IMR-90 (cell line): Measurements from ENCODE around the gene ARPIN. TPM values are rescaled to one million over a fixed set of nuclear protein-coding genes. Genes with fewer than 3 reads are reported as not detected.

ENCODE experiments used
- ATAC-seq: fragments of 200-7000 bp; cut with Tn5 transposase; 2 replicates; pipeline ENCODE4 v1.9.1; 2020; ENCODE audit warnings: low read depth, mild to moderate bottlenecking, moderate library complexity
- BruUV-seq: library from RNA; stranded (reverse); fragments of 400-500 nt; replicated peaks from 2 replicates; lab custom pipeline; 2021; lab: Mats Ljungman, UMichigan
- CTCF ChIA-PET: fragments of 300-600 bp; formaldehyde crosslinking; extraction: SDS; loops from one replicate; lab custom pipeline; 2021; ENCODE audit warnings: antibody characterized with exemption; lab: Yijun Ruan, JAX
- POLR2A ChIA-PET: fragments of 300-600 bp; sonication (Branson Sonifier 250); formaldehyde crosslinking; loops from one replicate; lab custom pipeline; 2022; ENCODE audit warnings: antibody characterized with exemption; ENCODE audit not compliant: unreplicated experiment; lab: Charles Lee
- DNase-seq: peaks from one replicate; pipeline ENCODE4 v3.0.0; 2013
- H2AFZ ChIP-seq: replicated peaks from 2 replicates; pipeline ENCODE3; 2013; ENCODE audit warnings: low read length, mild to moderate bottlenecking; ENCODE audit not compliant: poor library complexity
- H2AK5ac ChIP-seq: 2 replicates; pipeline ENCODE4 v1.6.1; 2013; ENCODE audit warnings: low read depth, low read length, inconsistent platforms
- H2AK9ac ChIP-seq: replicated peaks from 2 replicates; pipeline ENCODE3; 2013; ENCODE audit warnings: mild to moderate bottlenecking, low read depth, low read length, moderate library complexity; ENCODE audit not compliant: poor library complexity
- H2BK120ac ChIP-seq: 2 replicates; pipeline ENCODE4 v1.6.1; 2013; ENCODE audit warnings: low read depth, low read length, inconsistent platforms
- H2BK15ac ChIP-seq: 3 replicates; pipeline ENCODE4 v1.6.1; 2013; ENCODE audit warnings: low read depth, low read length, inconsistent platforms
- H2BK20ac ChIP-seq: 2 replicates; pipeline ENCODE4 v1.6.1; 2013; ENCODE audit warnings: low read depth, mild to moderate bottlenecking, inconsistent platforms, low read length, moderate library complexity
- H2BK5ac ChIP-seq: 2 replicates; pipeline ENCODE4 v1.6.1; 2013; ENCODE audit warnings: mild to moderate bottlenecking, low read depth, low read length, inconsistent platforms; ENCODE audit not compliant: poor library complexity, severe bottlenecking
- H3K14ac ChIP-seq: replicated peaks from 2 replicates; pipeline ENCODE4 v1.6.1; 2013; ENCODE audit warnings: low read depth, low read length, inconsistent platforms
- H3K18ac ChIP-seq: 2 replicates; pipeline ENCODE4 v1.6.1; 2013; ENCODE audit warnings: low read depth, low read length, control low read depth
- H3K23ac ChIP-seq: 2 replicates; pipeline ENCODE4 v1.6.1; 2013; ENCODE audit warnings: low read depth, low read length, inconsistent platforms
- H3K27ac ChIP-seq: 2 replicates; pipeline ENCODE4 v1.5.1; 2013; ENCODE audit warnings: mild to moderate bottlenecking, control low read depth, low read length; ENCODE audit not compliant: insufficient read depth
- H3K27me3 ChIP-seq: 2 replicates; pipeline ENCODE4 v1.6.1; 2013; ENCODE audit warnings: low read length; ENCODE audit not compliant: control insufficient read depth, insufficient read depth
- H3K36me3 ChIP-seq: 2 replicates; pipeline ENCODE4 v1.6.1; 2013; ENCODE audit warnings: low read length, mixed read lengths; ENCODE audit not compliant: control insufficient read depth, insufficient read depth
- H3K4ac ChIP-seq: 2 replicates; pipeline ENCODE4 v1.6.1; 2013; ENCODE audit warnings: low read depth, low read length, inconsistent platforms
- H3K4me1 ChIP-seq: 2 replicates; pipeline ENCODE4 v1.6.1; 2013; ENCODE audit warnings: low read length, mixed read lengths; ENCODE audit not compliant: control insufficient read depth, insufficient read depth
- H3K4me2 ChIP-seq: 2 replicates; pipeline ENCODE4 v1.6.1; 2013; ENCODE audit warnings: low read depth, mild to moderate bottlenecking, control low read depth, low read length, moderate library complexity
- H3K4me3 ChIP-seq: 2 replicates; pipeline ENCODE4 v1.5.1; 2013; ENCODE audit warnings: low read depth, mild to moderate bottlenecking, control low read depth, low read length, moderate library complexity; ENCODE audit not compliant: insufficient read depth
- H3K56ac ChIP-seq: 2 replicates; pipeline ENCODE4 v1.6.1; 2013; ENCODE audit warnings: low read length, inconsistent platforms; ENCODE audit not compliant: insufficient read depth; ENCODE audit errors: extremely low read depth
- H3K79me1 ChIP-seq, 2 experiments: 2 replicates each; pipeline ENCODE4 v1.6.1; 2013; ENCODE audit warnings: low read length in 2 of 2, inconsistent platforms in 1 of 2, low read depth in 1 of 2
- H3K9ac ChIP-seq: 2 replicates; pipeline ENCODE4 v1.6.1; 2013; ENCODE audit warnings: low read depth, low read length, control low read depth
- H3K9me1 ChIP-seq: 2 replicates; pipeline ENCODE4 v1.6.1; 2013; ENCODE audit warnings: low read length, inconsistent platforms; ENCODE audit not compliant: insufficient read depth
- H3K9me3 ChIP-seq: 2 replicates; pipeline ENCODE4 v1.6.1; 2013; ENCODE audit warnings: low read length; ENCODE audit not compliant: control insufficient read depth, insufficient read depth
- H4K20me1 ChIP-seq: 2 replicates; pipeline ENCODE4 v1.6.1; 2013; ENCODE audit warnings: low read length, inconsistent platforms; ENCODE audit not compliant: insufficient read depth
- H4K5ac ChIP-seq: 2 replicates; pipeline ENCODE4 v1.6.1; 2013; ENCODE audit warnings: mild to moderate bottlenecking, low read depth, low read length, control low read depth
- H4K8ac ChIP-seq, 2 experiments: 2 replicates each; pipeline ENCODE4 v1.6.1; 2013; ENCODE audit warnings: low read depth in 2 of 2, low read length in 2 of 2, control low read depth in 1 of 2, inconsistent platforms in 1 of 2
- H4K91ac ChIP-seq: 2 replicates; pipeline ENCODE4 v1.6.1; 2013; ENCODE audit warnings: low read depth, low read length, inconsistent platforms; ENCODE audit not compliant: insufficient read depth
- BHLHE40 ChIP-seq: fragments of 150-350 bp; IDR thresholded peaks from 2 replicates; pipeline ENCODE4 v1.6.1; 2016; ENCODE audit warnings: mild to moderate bottlenecking, low read depth, low read length
- CEBPB ChIP-seq: IDR thresholded peaks from 2 replicates; pipeline ENCODE4 v1.6.1; 2012; ENCODE audit warnings: low read depth, low read length, improper control_type of control experiment
- CHD1 ChIP-seq: IDR thresholded peaks from 2 replicates; pipeline ENCODE4 v1.6.1; 2012; ENCODE audit warnings: low read depth, low read length, improper control_type of control experiment
- CTCF ChIP-seq: conservative IDR thresholded peaks from 2 replicates; pipeline ENCODE4 v1.5.1; 2012; ENCODE audit warnings: mild to moderate bottlenecking, low read depth, low read length, improper control_type of control experiment
- ELK1 ChIP-seq: fragments of 150-350 bp; IDR thresholded peaks from 2 replicates; pipeline ENCODE4 v1.6.1; 2016; ENCODE audit warnings: low read depth, mild to moderate bottlenecking, low read length, moderate library complexity, borderline replicate concordance
- FOS ChIP-seq: fragments of 150-350 bp; IDR thresholded peaks from 2 replicates; pipeline ENCODE4 v1.6.1; 2016; ENCODE audit warnings: low read depth, low read length
- MAFK ChIP-seq: IDR thresholded peaks from 2 replicates; pipeline ENCODE4 v1.6.1; 2012; ENCODE audit warnings: low read depth, low read length, improper control_type of control experiment
- MAZ ChIP-seq: IDR thresholded peaks from 2 replicates; pipeline ENCODE4 v1.6.1; 2012; ENCODE audit warnings: low read depth, mild to moderate bottlenecking, low read length, improper control_type of control experiment, moderate library complexity, borderline replicate concordance
- MXI1 ChIP-seq: IDR thresholded peaks from 2 replicates; pipeline ENCODE4 v1.6.1; 2012; ENCODE audit warnings: low read depth, mild to moderate bottlenecking, low read length, moderate library complexity, borderline replicate concordance
- NFE2L2 ChIP-seq: fragments of 150-350 bp; IDR thresholded peaks from 2 replicates; pipeline ENCODE4 v1.6.1; 2016; ENCODE audit warnings: low read depth, mild to moderate bottlenecking, low read length
- POLR2A ChIP-seq: IDR thresholded peaks from 2 replicates; pipeline ENCODE4 v1.6.1; 2012; ENCODE audit warnings: mild to moderate bottlenecking, low read depth, low read length
- RAD21 ChIP-seq: IDR thresholded peaks from 2 replicates; pipeline ENCODE4 v1.6.1; 2012; ENCODE audit warnings: low read length, improper control_type of control experiment
- RCOR1 ChIP-seq: IDR thresholded peaks from 2 replicates; pipeline ENCODE4 v1.6.1; 2012; ENCODE audit warnings: mild to moderate bottlenecking, low read length, improper control_type of control experiment; ENCODE audit not compliant: insufficient replicate concordance
- RFX5 ChIP-seq: IDR thresholded peaks from 2 replicates; pipeline ENCODE4 v1.8.0; 2012; ENCODE audit warnings: low read depth, mild to moderate bottlenecking, low read length, moderate library complexity
- SMC3 ChIP-seq: fragments of 150-350 bp; IDR thresholded peaks from 2 replicates; pipeline ENCODE4 v1.6.1; 2016; ENCODE audit warnings: low read depth, mild to moderate bottlenecking, antibody characterized with exemption, low read length, moderate library complexity
- USF2 ChIP-seq: fragments of 150-350 bp; IDR thresholded peaks from 2 replicates; pipeline ENCODE4 v1.6.1; 2017; ENCODE audit warnings: mild to moderate bottlenecking, antibody characterized with exemption, low read length, low read depth
- WGBS, 2 experiments: methylation state at CpG; one replicate each; pipeline versions ENCODE4 v1.1.5 to v1.1.7; 2013; ENCODE audit warnings: missing lambda C conversion rate in 2 of 2; ENCODE audit not compliant: insufficient read length in 1 of 2; ENCODE audit errors: extremely low coverage in 2 of 2; 5-methylcytosine and 5-hydroxymethylcytosine counted together
- dilution Hi-C: fragments of 300-500 bp; cut with HindIII; formaldehyde crosslinking; loops from one replicate; pipeline ENCODE4 v1.14.3; 2018; ENCODE audit warnings: low sequenced_read_pairs; ENCODE audit not compliant: unreplicated experiment
- in situ Hi-C: fragments of 300-500 bp; cut with MboI; formaldehyde crosslinking; loops from 3 replicates; pipeline ENCODE4 v1.14.3; 2019; ENCODE audit warnings: low sequenced_read_pairs, inconsistent platforms, mixed read lengths
- intact Hi-C: fragments of 100-400 bp; cut with micrococcal nuclease; formaldehyde crosslinking; loops from 2 replicates; pipeline ENCODE4 v1.10.0; 2022
- polyA plus RNA-seq, 3 experiments: library from polyadenylated mRNA; depleted of rRNA; stranded (reverse); fragments of >200 nt; gene quantifications; 2 replicates each; pipeline ENCODE4 v1.2.3, GENCODE V29; 2012; ENCODE audit warnings: low replicate concordance in 1 of 3
- total RNA-seq: library from RNA; depleted of rRNA; stranded (reverse); fragments of >200 nt; gene quantifications from 2 replicates; pipeline ENCODE4 v1.2.3, GENCODE V29; 2012

Gene ARPIN
- total and polyA plus RNA-seq, 2 of the 4 experiments (the other 2 are of a cell fraction), result 3.9 to 8.8 TPM

- H2AFZ ChIP-seq, result no peak overlapping the region
- 0 out of 2 replicates have a peak, but pooled peaks cover 3% of the 10 kb centered on the region for H3K9me1 ChIP-seq
- BruUV-seq, result no TSS peak
- H4K91ac ChIP-seq, result no peak overlapping the region
- peaks cover 16% of the 10 kb centered on the region for H3K36me3 ChIP-seq
- ChIA-PET CTCF (interaction anchor here (1.6 to 4.3 kb wide), 2 partner anchors 12 to 115 kb away, joined by 8 to 59 read pairs; no protein-coding TSS in a partner anchor), POLR2A (no interaction called here)
- H2BK15ac ChIP-seq, result no peak overlapping the region
- ATAC-seq (no peak), DNase-seq (no peak)
- H2BK5ac ChIP-seq, result no peak overlapping the region
- 97% methylated on average over 3 of the region's 6 CpGs; no CpG with 5 or more reads in 1 of the 2 experiments for WGBS, 2 experiments
- no peak overlapping the region for H4K8ac ChIP-seq
- H3K27ac ChIP-seq, result no peak overlapping the region
- TF ChIP-seq RAD21 (no peak), MAZ (no peak), BHLHE40 (no peak), RCOR1 (no peak), POLR2A (no peak), CHD1 (no peak), ELK1 (no peak), RFX5 (no peak), MXI1 (no peak), SMC3 (no peak), NFE2L2 (no peak), USF2 (no peak), CTCF (no peak), CEBPB (no peak), MAFK (no peak), FOS (no peak)
- dilution Hi-C loops, result no loop called here
- intact Hi-C loops, result loop anchor here (1.0 to 2.0 kb wide), 3 partner anchors 61 to 135 kb away; partner anchors contain the start of gene ANPEP
- H2AK9ac ChIP-seq, result no peak overlapping the region
- no peak overlapping the region for H3K56ac ChIP-seq
- H3K4ac ChIP-seq, result no peak overlapping the region
- no peak overlapping the region for H3K9ac ChIP-seq
- no peak overlapping the region for H2AK5ac ChIP-seq
- no peaks in the 10 kb centered on the region for H3K4me1 ChIP-seq
- no peak overlapping the region for H2BK20ac ChIP-seq
- H4K5ac ChIP-seq, result no peak overlapping the region
- H3K9me3 ChIP-seq, result no peaks in the 10 kb centered on the region
- no peak overlapping the region for H3K4me2 ChIP-seq
- H3K23ac ChIP-seq, result no peak overlapping the region
- H3K4me3 ChIP-seq, result no peak overlapping the region
- H3K27me3 ChIP-seq, result no peaks in the 10 kb centered on the region
- no peaks in the 10 kb centered on the region for H4K20me1 ChIP-seq
- H2BK120ac ChIP-seq, result no peak overlapping the region
- H3K14ac ChIP-seq, result no peak overlapping the region
- peaks cover 0 to 8% of the 10 kb centered on the region in 2 experiments; a peak in 1 of 4 replicates for H3K79me1 ChIP-seq
- H3K18ac ChIP-seq, result no peak overlapping the region
- in situ Hi-C loops, result loop anchor here (5.0 kb wide), 1 partner anchor 118 kb away; no protein-coding TSS in a partner anchor
Measured at GRCh38 chr15:89875741-89876140, 37.0 kb downstream of the ARPIN start.
